Measurements from ENCODE around the gene MARK1.
"Not testable (repeated sequence)": the region's sequence is repeated elsewhere in the genome, so short reads cannot be mapped to it uniquely, and the experiment has no call there.

MARK1 gene

DNA sequence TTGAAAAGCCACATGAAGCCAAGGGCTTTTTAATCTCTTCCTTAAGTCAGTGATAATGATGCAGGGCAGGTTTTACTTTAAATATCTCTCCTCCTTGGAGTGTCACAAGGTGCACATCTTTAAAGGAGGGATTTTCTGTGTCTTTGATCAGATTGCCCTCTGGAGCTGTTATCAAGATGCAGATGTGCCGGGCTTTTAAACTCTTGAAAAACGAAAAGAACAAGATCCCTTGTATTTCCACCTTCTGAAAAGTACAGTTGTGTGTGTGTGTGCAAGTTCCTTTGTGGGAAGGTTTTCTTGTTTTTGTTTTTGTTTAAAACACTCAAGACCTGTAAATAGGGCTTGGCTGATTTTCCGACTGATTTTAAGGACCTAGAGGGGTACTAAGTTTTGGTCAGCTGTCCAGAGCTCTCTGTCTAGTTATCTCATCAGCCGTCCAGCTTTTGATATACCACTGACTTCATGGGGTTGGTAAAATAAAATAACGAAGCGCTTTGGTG is 1.6 kb downstream of the MARK1 start:
- DNase-seq, result no peak

DNA sequence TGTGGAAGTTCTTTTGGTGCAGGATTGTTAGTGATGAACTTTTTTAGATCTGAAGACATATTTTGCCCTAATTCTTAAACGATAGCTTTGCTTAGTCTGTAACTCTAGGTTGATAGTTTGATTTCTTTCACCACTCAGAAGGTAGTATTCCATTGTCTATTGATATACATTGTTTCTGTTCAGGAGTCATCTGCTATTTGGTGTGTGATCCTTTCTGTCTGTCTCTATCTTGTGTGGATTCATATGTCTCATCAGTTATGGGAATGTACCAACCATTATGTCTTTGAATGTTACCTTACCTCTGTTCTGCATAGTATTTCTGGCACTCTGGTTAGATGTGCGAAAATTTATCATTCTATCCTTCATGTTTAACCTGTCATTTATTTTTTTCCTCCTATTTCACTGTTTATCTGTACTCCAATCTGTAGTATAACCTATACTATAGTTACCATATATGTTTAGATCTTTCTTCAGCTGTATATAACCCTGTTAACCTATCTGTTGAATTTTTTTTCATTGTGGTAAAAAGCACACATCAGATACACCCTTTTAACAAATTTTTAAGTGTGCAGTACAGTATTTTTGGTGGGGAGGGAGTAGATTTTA is 5.7 kb downstream of the MARK1 start:
- no peak for DNase-seq

DNA sequence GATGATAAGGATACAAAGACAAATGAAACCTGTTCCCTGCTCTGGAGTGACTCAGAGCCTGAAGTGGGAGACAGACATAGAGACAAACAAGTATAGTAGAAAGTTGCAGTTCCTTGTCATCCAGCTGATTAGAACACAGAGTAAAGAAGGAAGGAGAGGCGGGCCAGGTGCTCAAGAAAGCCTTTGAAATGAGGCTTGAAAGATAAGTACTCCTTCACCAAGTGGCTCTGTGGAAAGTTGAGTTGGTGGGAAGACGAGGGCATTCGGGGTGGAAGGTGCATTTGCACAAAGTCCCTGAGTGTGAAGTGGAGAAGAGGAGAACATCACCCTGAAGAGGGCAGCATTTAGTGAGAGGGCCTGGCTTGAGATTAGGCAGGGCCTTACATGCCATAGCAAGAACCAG is 17.0 kb downstream of the MARK1 start:
- DNase-seq, result no peak

DNA sequence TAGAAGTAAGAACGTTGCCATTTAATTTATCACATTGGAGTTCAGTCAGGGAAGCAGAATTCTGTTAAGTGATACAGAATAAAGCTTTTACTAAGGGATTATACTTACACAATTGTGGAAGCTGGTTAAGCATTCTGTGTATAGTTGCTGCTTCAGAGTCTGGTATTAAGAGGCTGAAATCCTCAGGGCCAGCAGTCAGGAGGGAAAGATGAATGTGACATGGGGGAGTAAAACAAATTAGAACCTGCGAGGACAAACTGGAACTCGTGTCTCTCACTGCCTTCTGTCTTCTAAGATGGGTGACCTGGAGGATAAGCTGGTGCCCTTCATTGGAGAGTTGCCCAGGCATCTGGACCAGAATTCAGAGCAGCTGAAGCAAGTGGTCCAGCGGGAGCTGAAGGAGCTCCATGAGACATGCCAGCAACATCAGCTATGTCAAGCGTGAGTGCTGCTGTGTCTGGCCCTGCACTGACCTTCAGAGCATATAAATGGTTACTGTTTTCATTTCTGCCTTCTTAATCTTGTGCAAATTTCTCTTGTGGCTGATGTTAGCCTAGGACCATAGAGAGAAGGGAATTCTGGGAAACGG is 23.0 kb downstream of the MARK1 start:
- no peak for DNase-seq

DNA sequence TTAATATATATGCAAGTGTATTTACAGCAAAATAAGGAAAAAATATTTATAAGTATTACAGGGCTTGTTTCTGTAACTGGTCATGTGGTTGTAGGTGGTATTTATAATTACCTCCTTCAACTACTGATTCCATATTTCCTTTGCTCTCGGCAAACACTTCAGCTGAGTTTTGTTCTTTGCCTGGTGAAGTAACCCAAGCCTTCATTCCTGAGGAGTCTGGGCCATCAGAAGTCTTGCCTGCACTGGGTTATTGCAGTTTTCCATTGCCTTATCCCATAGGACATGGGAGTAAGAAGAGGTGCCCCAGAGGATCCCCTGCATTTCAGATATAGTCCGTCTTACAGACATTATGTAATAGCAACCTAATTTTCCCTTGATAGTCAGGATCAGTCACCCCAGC is 23.8 kb downstream of the MARK1 start:
- no peak for DNase-seq

DNA sequence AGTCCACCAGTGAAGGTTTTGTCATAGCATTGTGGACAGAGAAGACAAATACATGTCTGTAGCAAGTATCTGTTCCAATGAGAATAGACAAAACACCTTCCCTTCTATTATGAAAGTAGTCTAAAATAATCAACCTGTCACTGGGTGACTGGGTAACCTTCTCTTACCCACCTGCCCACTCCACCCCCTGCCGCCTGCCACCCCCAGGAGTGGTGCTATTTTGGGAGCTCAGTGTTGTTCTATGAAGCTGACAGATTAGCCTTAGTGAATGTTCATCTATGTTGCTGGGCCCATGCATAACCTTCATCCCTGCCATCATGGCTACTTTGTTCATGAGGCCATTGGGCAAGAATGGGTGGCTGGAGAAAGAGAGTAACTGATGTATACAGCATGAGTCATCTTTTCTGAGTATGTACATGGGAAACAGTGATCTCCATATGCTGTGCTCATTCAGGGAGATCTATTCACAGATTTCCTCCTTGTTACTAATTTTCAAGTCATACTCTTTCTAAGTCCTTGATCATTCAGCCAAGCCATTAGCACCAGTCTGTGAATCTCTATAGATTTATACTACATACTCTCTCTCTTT is 24.8 kb downstream of the MARK1 start:
- DNase-seq, result no peak

DNA sequence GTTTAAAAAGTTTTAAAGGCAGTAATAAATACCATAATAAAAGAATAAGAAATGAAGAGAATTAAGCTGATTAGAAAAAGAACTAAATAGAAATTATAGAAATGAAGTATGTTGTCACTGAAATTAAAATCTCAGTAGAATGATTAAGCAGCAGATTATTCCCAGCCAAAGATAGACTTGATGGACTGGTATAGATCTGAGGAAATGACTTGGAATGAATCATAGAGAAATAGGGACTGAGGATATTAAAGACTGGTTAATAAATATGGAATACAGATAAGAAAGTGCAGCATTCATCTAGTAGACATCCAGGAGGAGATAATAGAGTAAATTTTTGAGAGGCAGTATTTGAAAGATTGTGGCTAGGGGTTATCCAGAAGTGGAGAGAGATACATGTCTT is 28.7 kb downstream of the MARK1 start:
- no peak for DNase-seq

DNA sequence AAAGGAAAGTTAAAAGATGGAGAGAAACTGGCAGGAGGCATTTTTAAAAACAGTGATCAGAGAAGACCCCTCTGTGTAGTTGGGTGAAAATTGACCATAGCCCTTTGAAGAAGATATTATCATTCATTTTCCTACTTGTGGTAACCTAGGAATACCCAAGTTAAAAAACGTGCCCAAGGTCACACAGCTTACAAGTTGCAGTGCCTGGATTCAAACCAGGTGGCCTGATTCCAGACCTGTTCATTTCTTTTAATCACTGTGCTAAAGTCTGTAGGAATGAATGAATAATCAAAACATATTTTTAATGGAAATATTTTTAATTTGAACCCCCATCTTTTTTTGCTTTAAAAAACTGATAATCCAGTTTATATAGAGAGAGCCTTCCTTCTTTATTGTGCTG is 35.6 kb downstream of the MARK1 start:
- DNase-seq, result no peak

DNA sequence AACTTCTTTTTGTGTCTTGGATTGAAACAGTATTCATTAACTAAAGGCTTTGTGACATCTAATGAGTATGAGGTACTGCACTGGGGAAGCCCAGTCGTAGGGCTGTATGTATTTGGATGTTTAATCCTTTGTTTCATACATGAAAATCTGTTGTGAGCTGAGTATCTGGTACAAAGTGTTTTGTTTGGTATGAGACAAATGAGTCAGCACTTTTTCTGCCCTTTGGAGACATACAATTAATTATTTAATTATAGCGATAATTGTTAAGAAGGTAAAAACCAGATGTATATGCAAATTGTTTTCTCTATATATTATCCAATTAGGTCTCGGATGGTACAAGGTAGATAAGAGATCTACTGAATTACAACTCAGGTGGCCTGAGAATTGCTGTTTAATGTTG is 36.3 kb downstream of the MARK1 start:
- DNase-seq, result no peak

DNA sequence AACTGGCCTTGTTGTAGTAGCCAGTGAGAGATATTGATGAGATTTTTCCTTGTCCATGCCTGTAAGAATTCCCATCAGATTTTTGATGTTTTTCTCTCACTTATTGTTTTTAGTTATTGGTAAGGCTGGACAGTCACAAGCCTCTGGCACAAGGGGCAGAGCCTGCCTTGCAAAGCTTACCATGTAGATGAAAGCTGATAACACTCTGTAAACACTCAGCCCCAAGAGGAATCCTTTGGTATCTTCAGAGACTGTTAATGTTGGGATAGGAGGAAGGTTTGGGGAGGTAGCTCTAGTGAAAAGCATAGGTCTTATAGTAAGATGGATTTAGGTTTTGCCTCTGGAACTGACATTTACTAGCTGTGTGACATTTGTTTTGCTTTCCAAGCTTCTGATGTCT is 37.7 kb downstream of the MARK1 start:
- no peak for DNase-seq

DNA sequence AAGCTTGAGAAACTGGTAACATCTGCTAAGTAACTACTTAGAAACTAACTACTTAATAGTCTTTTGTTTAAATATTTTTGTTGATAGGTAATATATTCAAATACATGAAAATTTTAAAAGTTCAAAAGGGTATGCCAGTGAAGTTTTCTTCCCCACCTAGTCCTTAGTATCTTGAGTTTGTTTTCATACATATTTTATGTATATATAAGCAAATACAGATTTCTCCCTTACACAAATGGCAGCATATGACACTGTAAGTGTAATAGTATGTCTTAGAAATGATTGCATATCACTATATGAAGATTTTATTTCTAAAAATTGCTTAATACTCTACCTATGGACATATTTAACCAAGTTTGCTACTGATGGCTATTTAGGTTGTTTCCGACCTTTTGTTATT is 38.9 kb downstream of the MARK1 start:
- no peak for DNase-seq

DNA sequence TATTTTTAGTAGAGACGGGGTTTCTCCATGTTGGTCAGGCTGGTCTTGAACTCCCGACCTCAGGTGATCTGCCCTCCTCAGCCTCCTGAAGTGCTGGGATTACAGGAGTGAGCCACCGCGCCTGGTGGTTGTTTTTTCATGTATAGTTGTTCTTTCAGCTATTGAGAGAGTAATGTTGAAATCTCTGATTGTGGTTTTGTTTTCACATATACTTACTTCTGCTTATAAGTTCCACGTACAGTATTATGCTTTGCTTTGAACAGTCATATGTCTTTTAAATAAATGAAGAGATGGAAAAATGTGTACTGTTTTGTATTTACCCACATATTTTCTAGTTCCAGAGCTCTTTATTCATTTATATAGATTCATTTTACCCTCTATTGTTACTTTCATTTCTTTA is 44.5 kb downstream of the MARK1 start:
- no peak for DNase-seq

DNA sequence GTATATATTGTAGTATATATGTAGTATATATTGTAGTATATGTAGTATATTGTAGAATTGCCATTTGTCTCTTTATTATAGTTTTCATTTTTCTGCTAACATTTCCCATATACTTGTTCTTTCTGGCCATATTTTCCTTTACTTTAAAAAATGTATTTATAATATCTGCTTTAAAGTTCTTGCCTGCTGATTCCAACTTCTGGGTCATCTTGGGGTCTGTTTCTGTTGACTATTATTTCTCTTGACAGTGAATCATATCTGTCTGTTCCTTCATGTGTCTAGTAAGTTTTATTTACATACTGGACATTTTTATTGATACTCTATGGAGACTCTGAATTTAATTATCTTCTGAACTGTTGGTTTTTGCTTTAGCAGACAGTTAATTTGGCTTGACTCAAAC is 45.9 kb downstream of the MARK1 start:
- no peak for DNase-seq

DNA sequence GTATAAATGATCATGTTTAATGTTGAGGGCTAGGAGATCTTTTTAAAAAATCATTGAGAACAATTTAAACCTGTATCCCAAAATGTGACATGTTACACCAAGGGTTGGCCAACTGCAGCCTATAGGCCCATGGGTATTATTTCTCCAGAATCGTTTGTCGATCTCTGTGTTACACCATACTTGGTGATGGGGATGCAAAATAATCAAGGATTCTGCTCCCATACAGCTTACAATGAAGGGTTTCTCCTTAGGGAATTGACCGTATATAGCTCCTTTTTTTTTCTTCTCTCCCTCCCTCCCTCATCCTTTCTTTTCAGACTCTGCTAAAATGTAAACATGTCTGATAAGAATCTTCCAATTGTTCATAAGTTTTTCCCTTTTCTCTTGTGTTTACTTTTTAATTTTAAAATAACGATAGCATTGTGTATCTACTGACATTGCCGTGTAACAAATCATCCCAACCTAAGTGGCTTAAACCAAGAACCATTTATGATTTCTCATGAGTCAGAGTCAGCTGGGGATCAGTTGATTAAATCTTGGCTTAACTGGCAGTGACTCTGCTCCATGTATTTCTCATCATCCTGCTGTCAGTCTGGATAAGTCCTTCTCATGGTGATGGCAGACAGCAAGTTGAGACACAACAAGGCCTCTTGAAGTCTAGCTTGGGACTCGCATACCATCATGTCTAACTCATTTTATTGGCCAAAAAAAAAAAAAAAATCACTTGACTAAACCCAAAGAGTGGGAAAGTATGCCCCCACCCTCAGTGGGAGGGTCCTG is 48.0 kb downstream of the MARK1 start:
- DNase-seq, result no peak

DNA sequence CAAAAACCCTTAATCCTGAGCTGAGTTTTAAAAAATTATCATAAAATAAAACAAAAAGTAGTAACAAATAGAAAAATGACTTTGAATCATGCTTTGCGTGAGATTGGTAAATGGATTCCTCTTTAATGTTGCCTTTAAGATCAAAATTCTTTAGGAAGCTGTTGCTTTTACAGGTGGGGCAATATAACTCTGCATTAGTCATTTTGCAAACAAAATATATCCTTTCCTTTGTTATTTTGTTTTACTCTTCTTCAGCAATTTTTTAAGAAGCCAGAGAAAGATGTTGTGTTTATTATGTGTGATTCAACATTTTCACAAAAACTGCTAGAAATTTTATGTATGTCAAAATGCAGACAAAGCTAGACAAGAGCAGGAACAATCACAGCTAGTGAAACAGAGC is 50.0 kb downstream of the MARK1 start:
- DNase-seq, result no peak

DNA sequence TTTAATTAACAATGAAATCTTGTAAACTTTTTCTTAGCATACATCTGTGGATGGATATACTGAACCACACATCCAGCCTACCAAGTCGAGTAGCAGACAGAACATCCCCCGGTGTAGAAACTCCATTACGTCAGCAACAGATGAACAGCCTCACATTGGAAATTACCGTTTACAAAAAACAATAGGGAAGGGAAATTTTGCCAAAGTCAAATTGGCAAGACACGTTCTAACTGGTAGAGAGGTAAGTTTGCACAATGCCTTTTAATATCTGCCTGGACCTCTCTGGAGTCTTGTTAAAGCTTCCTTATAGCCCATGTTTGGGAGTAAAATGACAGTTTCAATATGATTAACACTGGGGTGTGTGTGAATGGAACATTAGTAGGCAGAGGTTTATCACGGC is 51.4 kb downstream of the MARK1 start:
- DNase-seq, result no peak

DNA sequence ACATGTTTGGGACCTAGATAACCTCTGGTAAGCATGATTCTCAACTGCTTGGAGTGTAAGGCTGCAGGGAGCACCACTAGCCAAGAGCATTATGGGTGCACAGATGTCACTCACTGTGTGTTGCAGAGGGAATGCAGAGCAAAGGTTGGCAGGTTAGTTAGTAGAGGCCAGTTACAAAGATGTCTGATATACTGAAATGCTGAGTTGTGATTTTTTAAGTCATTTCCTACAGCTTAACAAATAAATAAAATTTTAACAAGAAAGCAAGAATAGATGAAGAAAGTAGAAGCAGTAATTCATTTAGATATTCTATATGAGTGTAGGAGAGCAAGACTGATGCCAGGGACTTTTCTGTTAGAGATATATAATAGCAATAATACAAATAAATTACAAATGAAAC is 64.8 kb downstream of the MARK1 start:
- DNase-seq, result no peak

DNA sequence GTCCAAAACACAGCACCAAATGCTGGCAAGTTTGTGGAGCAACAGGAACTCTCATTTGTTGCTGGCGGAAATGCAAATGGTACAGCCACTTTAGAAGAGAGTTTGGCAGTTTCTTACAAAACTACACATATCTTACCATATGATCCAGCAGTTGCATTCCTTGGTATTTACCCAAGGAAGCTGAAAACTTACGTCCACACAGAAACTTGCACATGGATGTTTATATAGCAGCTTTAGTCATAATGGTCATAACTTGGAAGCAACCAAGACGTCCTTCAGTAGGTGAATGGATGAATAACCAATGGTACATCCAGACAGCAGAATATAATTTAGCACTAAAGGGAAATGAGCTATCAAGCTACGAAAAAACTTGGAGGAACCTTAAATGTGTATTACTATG is 66.4 kb downstream of the MARK1 start:
- DNase-seq, result no peak

DNA sequence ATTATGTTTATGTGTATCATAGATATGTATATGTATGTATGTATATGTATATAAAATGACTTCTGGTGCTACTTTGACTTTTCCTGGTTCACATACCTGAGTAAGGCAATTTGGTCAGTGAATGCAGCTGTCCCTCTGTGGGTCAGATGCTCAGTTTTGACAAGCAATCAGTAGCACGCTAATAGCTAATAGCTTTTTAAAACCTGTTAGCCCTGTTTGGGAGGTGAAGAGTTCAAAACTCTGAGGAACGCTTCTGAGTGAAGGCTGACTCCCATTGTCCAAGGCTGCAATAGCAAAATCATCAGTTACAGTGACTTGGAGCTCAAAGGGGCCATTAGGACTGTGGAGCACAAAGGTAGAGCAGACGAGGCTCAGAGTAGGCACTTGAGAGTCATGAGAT is 67.2 kb downstream of the MARK1 start:
- no peak for DNase-seq

DNA sequence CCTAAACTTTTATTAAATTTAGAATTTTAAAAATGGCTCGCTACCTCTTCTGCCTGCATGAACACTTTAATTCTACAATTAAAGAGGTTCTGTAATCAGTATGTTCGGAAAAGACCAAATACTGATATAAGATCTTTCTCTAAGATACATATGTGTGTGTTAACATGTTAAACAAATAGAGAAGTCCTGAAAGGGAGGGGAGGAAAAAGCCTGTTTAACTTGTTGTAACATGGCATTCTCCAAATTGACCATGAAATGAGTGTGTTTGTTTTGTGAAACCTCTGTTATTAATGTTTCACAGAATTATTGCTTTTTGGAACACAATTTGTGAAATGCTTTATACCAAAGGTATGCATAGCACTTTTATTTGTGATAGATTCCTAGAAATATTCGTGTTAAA is 77.0 kb downstream of the MARK1 start:
- no peak for DNase-seq

DNA sequence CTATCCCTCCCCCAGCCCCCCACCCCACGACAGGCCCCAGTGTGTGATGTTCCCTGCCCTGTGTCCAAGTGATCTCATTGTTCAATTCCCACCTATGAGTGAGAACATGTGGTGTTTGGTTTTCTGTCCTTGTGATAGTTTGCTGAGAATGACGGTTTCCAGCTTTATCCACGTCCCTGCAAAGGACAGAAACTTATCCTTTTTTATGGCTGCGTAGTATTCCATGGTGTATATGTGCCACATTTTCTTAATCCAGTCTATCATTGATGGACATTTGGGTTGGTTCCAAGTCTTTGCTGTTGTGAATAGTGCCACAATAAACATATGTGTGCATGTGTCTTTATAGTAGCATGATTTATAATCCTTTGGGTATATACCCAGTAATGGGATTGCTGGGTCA is 77.7 kb downstream of the MARK1 start:
- DNase-seq, result not testable (repeated sequence)

DNA sequence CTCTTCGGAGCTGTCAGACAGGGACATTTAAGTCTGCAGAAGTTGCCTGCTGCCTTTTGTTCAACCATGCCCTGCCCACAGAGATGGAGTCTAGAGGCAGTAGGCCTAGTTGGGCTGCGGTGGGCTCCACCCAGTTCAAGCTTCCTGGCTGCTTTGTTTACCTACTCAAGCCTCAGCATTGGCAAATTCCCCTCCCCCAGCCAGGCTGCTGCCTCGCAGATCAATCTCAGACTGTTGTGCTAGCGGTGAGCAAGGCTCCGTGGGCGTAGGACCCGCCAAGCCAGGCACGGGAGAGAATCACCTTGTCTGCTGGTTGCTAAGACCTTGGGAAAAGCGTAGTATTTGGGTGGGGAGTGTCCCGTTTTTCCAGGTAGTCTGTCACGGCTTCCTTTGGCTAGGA is 83.2 kb downstream of the MARK1 start:
- DNase-seq, result not testable (repeated sequence)

DNA sequence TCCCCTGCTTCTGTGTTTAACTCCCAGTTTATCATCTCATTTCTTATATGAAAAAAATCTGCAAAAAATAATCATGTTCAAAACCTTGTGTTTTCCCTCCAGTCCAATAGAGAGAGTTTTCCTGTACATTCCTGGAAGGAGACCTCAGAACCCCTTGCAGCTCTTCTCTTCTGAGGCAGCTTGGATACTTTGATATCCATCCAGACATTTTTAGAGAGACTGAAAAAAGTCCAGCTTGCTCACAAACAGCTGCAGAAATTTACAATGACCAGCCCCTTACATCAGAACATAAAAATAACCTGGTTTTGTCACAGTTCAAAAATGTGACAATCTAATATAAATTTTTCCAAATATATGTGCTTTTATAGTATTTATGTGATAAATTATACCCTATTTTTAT is 88.9 kb downstream of the MARK1 start:
- no peak for DNase-seq

DNA sequence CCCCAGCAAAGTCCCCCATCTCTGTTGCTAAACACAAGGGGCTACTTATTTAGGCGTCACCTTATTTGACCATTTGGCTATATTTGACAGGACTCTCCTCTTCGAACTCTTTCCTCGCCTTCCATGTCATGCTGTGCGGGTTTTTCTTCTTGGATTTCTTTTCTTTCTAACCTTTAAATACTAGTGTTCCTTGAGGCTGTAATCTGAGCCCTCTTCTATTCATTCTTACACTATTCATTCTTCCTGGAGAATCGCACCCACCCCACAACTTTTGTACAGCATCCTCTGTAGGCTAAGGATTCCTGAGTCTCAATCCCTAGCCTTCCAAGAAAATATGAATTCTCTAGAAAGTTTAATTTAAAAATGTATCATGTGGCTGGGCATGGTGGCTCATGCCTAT is 100.5 kb downstream of the MARK1 start:
- no peak for DNase-seq
